ENCODE data around the gene CFAP99. TPM values are rescaled to one million over a fixed set of nuclear protein-coding genes. Genes with fewer than 3 reads are reported as not detected.

CFAP99 gene
- total and polyA plus RNA-seq, 2 donors (not counting 1 experiment from before 2014, with no cell fraction given) = under 0.01 TPM; not detected in 1

DNA sequence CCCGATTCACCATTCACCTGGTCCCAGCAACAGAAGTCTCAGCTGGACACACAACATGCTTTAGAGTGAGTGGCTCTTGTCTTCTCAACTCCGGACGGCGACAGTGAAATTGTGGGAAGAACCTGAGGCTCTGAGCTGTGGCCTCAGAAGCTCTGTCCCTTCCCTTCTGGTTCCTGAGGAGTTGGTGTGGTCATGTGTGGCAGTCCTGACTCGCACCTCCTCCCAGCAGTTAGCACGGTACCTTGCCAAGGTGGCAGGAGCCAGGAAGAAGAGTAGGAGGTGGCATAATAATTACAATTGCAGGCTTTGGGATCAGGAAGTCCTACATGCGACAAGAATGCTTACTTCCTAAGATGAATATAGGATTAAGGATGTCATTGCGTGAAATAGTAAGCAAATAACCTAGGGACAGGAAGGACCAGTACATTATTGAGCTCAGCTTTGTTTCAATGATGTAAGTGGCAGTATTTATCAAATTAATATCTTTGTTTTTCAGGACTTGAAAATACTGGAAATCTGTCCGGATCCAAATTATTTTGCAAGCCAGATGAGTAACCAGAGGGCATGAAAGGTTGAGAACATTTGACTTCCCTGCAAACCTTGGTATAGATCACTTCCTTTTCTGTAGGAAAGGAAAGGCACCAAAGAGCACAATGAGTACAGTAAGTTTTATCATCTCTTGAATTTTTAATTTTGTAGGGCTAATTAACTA, 71.2 kb downstream of the CFAP99 start:
- TF ChIP-seq EZH2 (IDR thresholded peaks at IDR 0.05; ENCODE audit: low read length, missing control alignments) = no peak
- TF ChIP-seq, protein P1, sequence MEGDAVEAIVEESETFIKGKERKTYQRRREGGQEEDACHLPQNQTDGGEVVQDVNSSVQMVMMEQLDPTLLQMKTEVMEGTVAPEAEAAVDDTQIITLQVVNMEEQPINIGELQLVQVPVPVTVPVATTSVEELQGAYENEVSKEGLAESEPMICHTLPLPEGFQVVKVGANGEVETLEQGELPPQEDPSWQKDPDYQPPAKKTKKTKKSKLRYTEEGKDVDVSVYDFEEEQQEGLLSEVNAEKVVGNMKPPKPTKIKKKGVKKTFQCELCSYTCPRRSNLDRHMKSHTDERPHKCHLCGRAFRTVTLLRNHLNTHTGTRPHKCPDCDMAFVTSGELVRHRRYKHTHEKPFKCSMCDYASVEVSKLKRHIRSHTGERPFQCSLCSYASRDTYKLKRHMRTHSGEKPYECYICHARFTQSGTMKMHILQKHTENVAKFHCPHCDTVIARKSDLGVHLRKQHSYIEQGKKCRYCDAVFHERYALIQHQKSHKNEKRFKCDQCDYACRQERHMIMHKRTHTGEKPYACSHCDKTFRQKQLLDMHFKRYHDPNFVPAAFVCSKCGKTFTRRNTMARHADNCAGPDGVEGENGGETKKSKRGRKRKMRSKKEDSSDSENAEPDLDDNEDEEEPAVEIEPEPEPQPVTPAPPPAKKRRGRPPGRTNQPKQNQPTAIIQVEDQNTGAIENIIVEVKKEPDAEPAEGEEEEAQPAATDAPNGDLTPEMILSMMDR (conservative IDR thresholded peaks at IDR 0.05 in 1 of 2, IDR thresholded peaks at IDR 0.05 in 1 of 2; ENCODE audit: low read depth in 1 of 2, low read length in 2 of 2) = no peak
- Histone ChIP-seq H3K9ac (ENCODE audit: insufficient read depth, low read length) (no peak overlapping the region), H2AFZ (ENCODE audit: low read length) (no peak overlapping the region), H4K20me1 (ENCODE audit: control insufficient read depth, extremely low read depth, insufficient read depth, low read length) (no peaks in the 10 kb centered on the region), H3K79me2 (ENCODE audit: control insufficient read depth, insufficient read depth, low read length) (peaks cover 77% of the 10 kb centered on the region), H3K9me3 (ENCODE audit: control insufficient read depth, insufficient read depth, low read depth, low read length) (no peaks in the 10 kb centered on the region), H3K36me3 (ENCODE audit: control insufficient read depth, insufficient read depth, low read length) (peaks cover 10% of the 10 kb centered on the region), H3K4me1 (ENCODE audit: control insufficient read depth, extremely low read depth, insufficient read depth, low read length) (peaks cover 6% of the 10 kb centered on the region), H3K27me3 (ENCODE audit: control insufficient read depth, insufficient read depth, low read length) (no peaks in the 10 kb centered on the region), H3K4me2 (ENCODE audit: extremely low read depth, insufficient read depth, low read length) (no peak overlapping the region), H3K27ac (ENCODE audit: insufficient read depth, low read length) (peak overlapping the region; percentile 25), H3K4me3 (replicated peaks in 1 of 4; ENCODE audit: control extremely low read depth in 1 of 4, insufficient read depth in 1 of 4, low read depth in 3 of 4, low read length in 4 of 4) (no peak overlapping the region)
- DNase-seq (ENCODE audit: low read depth in 2 of 2) = peak in 1 of 2 donors; percentile 79

DNA sequence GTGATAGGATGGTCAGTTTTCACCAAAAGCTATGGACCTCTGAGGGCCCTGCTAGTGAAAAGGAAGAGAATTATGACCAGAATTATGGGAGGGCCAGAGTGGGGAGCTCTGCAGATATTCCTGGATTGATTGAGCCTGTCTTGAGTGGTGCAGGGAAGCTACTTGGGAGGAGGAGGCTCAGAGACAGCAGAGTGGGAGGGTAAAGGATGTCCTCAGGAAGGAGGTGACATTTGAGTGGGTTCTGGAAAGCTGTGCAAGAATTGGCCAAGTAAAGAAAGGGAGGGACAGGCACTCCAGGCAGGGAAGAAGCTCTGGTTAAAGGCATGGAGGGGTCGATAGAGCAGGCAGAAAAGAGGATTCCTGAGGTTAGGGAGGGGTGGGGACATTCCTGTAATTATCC, 74.2 kb downstream of the CFAP99 start:
- no peak overlapping the region for H3K4me3 ChIP-seq (replicated peaks in 1 of 4; ENCODE audit: control extremely low read depth in 1 of 4, insufficient read depth in 1 of 4, low read depth in 3 of 4, low read length in 4 of 4)
- no peak for TF ChIP-seq EZH2 (IDR thresholded peaks at IDR 0.05; ENCODE audit: low read length, missing control alignments)
- TF ChIP-seq, protein P1 (conservative IDR thresholded peaks at IDR 0.05 in 1 of 2, IDR thresholded peaks at IDR 0.05 in 1 of 2; ENCODE audit: low read depth in 1 of 2, low read length in 2 of 2) = no peak
- H2AFZ ChIP-seq (ENCODE audit: low read length) = no peak overlapping the region
- H3K79me2 ChIP-seq (ENCODE audit: control insufficient read depth, insufficient read depth, low read length) = peaks cover 51% of the 10 kb centered on the region
- H3K9me3 ChIP-seq (ENCODE audit: control insufficient read depth, insufficient read depth, low read depth, low read length) = no peaks in the 10 kb centered on the region
- no peak overlapping the region for H3K27ac ChIP-seq (ENCODE audit: insufficient read depth, low read length)
- no peaks in the 10 kb centered on the region for H4K20me1 ChIP-seq (ENCODE audit: control insufficient read depth, extremely low read depth, insufficient read depth, low read length)
- no peak overlapping the region for H3K9ac ChIP-seq (ENCODE audit: insufficient read depth, low read length)
- no peak overlapping the region for H3K4me2 ChIP-seq (ENCODE audit: extremely low read depth, insufficient read depth, low read length)
- no peaks in the 10 kb centered on the region for H3K27me3 ChIP-seq (ENCODE audit: control insufficient read depth, insufficient read depth, low read length)
- H3K36me3 ChIP-seq (ENCODE audit: control insufficient read depth, insufficient read depth, low read length) = peaks cover 13% of the 10 kb centered on the region
- no peak for DNase-seq (ENCODE audit: low read depth in 2 of 2)
- peaks cover 6% of the 10 kb centered on the region for H3K4me1 ChIP-seq (ENCODE audit: control insufficient read depth, extremely low read depth, insufficient read depth, low read length)

DNA sequence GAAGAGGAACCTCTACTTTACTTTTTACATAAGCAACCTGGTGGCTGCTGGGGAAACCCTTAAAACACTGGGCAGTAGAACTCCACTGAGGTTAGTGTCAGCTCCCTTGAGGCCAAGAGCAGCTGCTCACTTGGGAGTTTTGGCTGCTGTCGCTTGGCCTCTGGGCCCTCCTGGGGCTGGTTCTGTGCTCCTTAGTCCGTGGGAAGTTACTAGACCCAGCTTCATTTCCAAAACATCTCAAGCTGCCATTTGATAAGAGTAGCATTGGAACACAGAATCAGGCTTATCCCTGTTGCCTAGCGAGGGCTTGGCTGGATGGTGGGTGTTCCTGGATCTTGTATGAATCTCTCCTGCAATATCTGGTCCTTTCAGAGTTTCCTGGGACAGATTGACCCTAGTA, 76.2 kb downstream of the CFAP99 start:
- TF ChIP-seq, protein P1 (conservative IDR thresholded peaks at IDR 0.05 in 1 of 2, IDR thresholded peaks at IDR 0.05 in 1 of 2; ENCODE audit: low read depth in 1 of 2, low read length in 2 of 2) = no peak
- TF ChIP-seq EZH2 (IDR thresholded peaks at IDR 0.05; ENCODE audit: low read length, missing control alignments) = no peak
- Histone ChIP-seq H3K4me1 (ENCODE audit: control insufficient read depth, extremely low read depth, insufficient read depth, low read length) (peaks cover under 1% of the 10 kb centered on the region), H4K20me1 (ENCODE audit: control insufficient read depth, extremely low read depth, insufficient read depth, low read length) (no peaks in the 10 kb centered on the region), H3K4me2 (ENCODE audit: extremely low read depth, insufficient read depth, low read length) (no peak overlapping the region), H2AFZ (ENCODE audit: low read length) (no peak overlapping the region), H3K9ac (ENCODE audit: insufficient read depth, low read length) (no peak overlapping the region), H3K4me3 (replicated peaks in 1 of 4; ENCODE audit: control extremely low read depth in 1 of 4, insufficient read depth in 1 of 4, low read depth in 3 of 4, low read length in 4 of 4) (no peak overlapping the region), H3K36me3 (ENCODE audit: control insufficient read depth, insufficient read depth, low read length) (peaks cover 10% of the 10 kb centered on the region), H3K9me3 (ENCODE audit: control insufficient read depth, insufficient read depth, low read depth, low read length) (no peaks in the 10 kb centered on the region), H3K27ac (ENCODE audit: insufficient read depth, low read length) (no peak overlapping the region), H3K79me2 (ENCODE audit: control insufficient read depth, insufficient read depth, low read length) (peaks cover 32% of the 10 kb centered on the region), H3K27me3 (ENCODE audit: control insufficient read depth, insufficient read depth, low read length) (no peaks in the 10 kb centered on the region)
- DNase-seq (ENCODE audit: low read depth in 2 of 2) = peak in 1 of 2 donors; percentile 11

Data from fibroblast of lung (primary cell).